Natural killer cell (primary cell): ENCODE measurements around the gene TWF1. TPM values are rescaled to one million over a fixed set of nuclear protein-coding genes. Genes with fewer than 3 reads are reported as not detected.

Experiments used
- ATAC-seq, 3 donors: fragments of 150-1000 bp in 2 of 3; fragments of 200-7000 bp in 1 of 3; cut with Tn5 transposase; 1 replicate in 1 of 3; 2 replicates in 2 of 3; pipeline ENCODE4 v1.10.0; 2021; ENCODE audit warnings: mild to moderate bottlenecking in 2 of 3, moderate library complexity in 2 of 3
- DNase-seq, 2 donors: peaks; one replicate each; pipeline versions ENCODE4 v3.0.0 to v3.0.0-alpha.2; 2013 to 2021; ENCODE audit warnings: mixed read lengths in 1 of 2
- H3K27ac ChIP-seq: one replicate; pipeline ENCODE4 v1.5.1; 2013; ENCODE audit warnings: mild to moderate bottlenecking, low read length
- H3K27me3 ChIP-seq: one replicate; pipeline ENCODE4 v1.6.1; 2013; ENCODE audit warnings: low read length; ENCODE audit not compliant: control insufficient read depth, insufficient read depth
- H3K36me3 ChIP-seq: one replicate; pipeline ENCODE4 v1.6.1; 2013; ENCODE audit warnings: low read length; ENCODE audit not compliant: control insufficient read depth, insufficient read depth
- H3K4me1 ChIP-seq: one replicate; pipeline ENCODE4 v1.6.1; 2013; ENCODE audit warnings: low read length; ENCODE audit not compliant: control insufficient read depth, insufficient read depth
- H3K4me3 ChIP-seq: one replicate; pipeline ENCODE4 v1.5.1; 2013; ENCODE audit warnings: low read length
- H3K9me3 ChIP-seq: one replicate; pipeline ENCODE4 v1.6.1; 2013; ENCODE audit warnings: low read length; ENCODE audit not compliant: control insufficient read depth, insufficient read depth
- H3K27ac Mint-ChIP-seq, 2 donors: one replicate each; pipeline ENCODE4 v1.8.0; 2022; ENCODE audit warnings: mild to moderate bottlenecking in 2 of 2, mixed read lengths in 2 of 2, moderate library complexity in 1 of 2
- H3K27me3 Mint-ChIP-seq, 2 donors: one replicate each; pipeline ENCODE4 v1.8.0; 2022; ENCODE audit warnings: low read depth in 2 of 2, mixed read lengths in 2 of 2
- H3K36me3 Mint-ChIP-seq: one replicate; pipeline ENCODE4 v1.8.0; 2022; ENCODE audit warnings: mixed read lengths
- H3K4me1 Mint-ChIP-seq, 2 donors: one replicate each; pipeline ENCODE4 v1.8.0; 2022; ENCODE audit warnings: mixed read lengths in 2 of 2
- H3K4me3 Mint-ChIP-seq: one replicate; pipeline ENCODE4 v1.8.0; 2022; ENCODE audit warnings: mild to moderate bottlenecking, moderate library complexity, mixed read lengths
- H3K9me3 Mint-ChIP-seq, 2 donors: one replicate each; pipeline ENCODE4 v1.8.0; 2022; ENCODE audit warnings: mixed read lengths in 2 of 2
- WGBS: methylation state at CpG from one replicate; pipeline ENCODE4 v1.1.7; 2013; ENCODE audit warnings: missing lambda C conversion rate; ENCODE audit not compliant: insufficient coverage; 5-methylcytosine and 5-hydroxymethylcytosine counted together
- intact Hi-C: fragments of 100-400 bp; cut with micrococcal nuclease; formaldehyde crosslinking; loops from one replicate; pipeline ENCODE4 v1.14.2; 2022
- total RNA-seq, 4 donors: library from RNA; stranded (reverse); fragments of 120-200 nt in 1 of 4; gene quantifications; one replicate each; pipeline versions ENCODE4 v1.2.3 to v1.2.4, GENCODE V29; 2013 to 2022
- TF ChIP-seq, protein P1 (sequence below): fragments of 200-600 bp; IDR thresholded peaks from one replicate; pipeline ENCODE4 v1.8.0; 2022; ENCODE audit warnings: antibody characterized with exemption

TWF1 gene
- total RNA-seq, 3 donors from 2014 or later (not counting 1 experiment from before 2014, with no cell fraction given) = 68.0 to 75.5 (median 68.1) TPM

DNA sequence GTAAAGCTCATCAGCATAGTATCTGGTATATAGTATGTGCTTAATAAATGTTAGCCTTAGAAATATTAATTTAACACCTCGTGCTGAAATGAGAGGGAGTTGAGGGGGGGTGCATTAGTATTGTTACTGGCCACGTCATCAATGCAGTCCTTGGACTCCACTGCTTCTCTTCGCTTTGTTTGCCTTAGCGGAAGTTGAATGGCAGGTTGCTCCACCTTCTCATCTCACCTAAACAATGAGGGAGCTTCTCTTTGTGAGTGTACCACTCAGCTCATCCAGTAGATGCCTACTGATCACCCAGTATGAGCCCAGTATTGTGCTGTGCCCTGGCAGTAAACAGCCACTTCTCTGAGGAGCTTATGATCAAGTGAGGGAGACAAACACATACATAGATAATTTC lies 34.2 kb upstream of the TWF1 start:
- H3K4me1 ChIP-seq = peaks cover 5% of the 10 kb centered on the region
- no peak for ATAC-seq
- Mint-ChIP-seq H3K4me3 (no peak overlapping the region), H3K36me3 (no peaks in the 10 kb centered on the region), H3K4me1 (peaks cover 11 to 18% of the 10 kb centered on the region in 2 donors), H3K9me3 (no peaks in the 10 kb centered on the region), H3K27ac (no peak overlapping the region), H3K27me3 (no peaks in the 10 kb centered on the region)
- no peaks in the 10 kb centered on the region for H3K9me3 ChIP-seq
- TF ChIP-seq, protein P1, sequence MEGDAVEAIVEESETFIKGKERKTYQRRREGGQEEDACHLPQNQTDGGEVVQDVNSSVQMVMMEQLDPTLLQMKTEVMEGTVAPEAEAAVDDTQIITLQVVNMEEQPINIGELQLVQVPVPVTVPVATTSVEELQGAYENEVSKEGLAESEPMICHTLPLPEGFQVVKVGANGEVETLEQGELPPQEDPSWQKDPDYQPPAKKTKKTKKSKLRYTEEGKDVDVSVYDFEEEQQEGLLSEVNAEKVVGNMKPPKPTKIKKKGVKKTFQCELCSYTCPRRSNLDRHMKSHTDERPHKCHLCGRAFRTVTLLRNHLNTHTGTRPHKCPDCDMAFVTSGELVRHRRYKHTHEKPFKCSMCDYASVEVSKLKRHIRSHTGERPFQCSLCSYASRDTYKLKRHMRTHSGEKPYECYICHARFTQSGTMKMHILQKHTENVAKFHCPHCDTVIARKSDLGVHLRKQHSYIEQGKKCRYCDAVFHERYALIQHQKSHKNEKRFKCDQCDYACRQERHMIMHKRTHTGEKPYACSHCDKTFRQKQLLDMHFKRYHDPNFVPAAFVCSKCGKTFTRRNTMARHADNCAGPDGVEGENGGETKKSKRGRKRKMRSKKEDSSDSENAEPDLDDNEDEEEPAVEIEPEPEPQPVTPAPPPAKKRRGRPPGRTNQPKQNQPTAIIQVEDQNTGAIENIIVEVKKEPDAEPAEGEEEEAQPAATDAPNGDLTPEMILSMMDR = no peak
- DNase-seq = no peak
- no peak overlapping the region for H3K27ac ChIP-seq
- no peaks in the 10 kb centered on the region for H3K27me3 ChIP-seq
- H3K4me3 ChIP-seq = no peak overlapping the region
- intact Hi-C loops = no loop called here
- H3K36me3 ChIP-seq = peaks cover 3% of the 10 kb centered on the region
- WGBS = 100% methylated on average over 4 of the region's 4 CpGs

DNA sequence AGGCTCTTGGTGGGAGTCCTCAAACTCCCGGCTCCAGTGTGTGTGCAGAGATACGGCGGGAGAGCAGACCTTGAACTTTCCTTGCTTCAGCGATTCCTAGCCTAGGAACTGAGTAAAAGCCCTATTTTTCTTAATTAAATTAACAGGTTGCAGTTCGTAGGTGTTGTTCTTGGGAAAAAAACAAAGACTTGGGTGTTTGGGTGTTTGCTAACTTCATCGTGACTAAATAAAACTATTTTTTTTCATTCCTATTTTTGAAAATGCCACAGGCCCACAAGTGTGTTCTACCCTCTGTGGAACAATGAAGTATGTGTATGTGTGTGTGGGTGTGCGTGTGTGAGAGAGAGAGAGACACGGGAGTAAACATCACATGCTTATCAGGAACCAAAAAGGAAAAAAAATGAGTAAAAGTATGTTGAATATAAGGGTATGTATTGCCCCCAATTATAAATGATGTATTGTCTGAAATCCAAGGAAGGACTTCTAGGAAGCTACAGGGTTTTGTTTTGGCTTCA lies 30.4 kb upstream of the TWF1 start:
- no peaks in the 10 kb centered on the region for H3K9me3 ChIP-seq
- intact Hi-C loops = loop anchor here (2.0 kb wide), 2 partner anchors 30 to 78 kb away; partner anchors contain the start of genes IRAK4, PUS7L and TWF1
- Mint-ChIP-seq H3K27ac (peak overlapping the region; percentile 74 to 85), H3K9me3 (no peaks in the 10 kb centered on the region), H3K4me1 (peaks cover 32 to 36% of the 10 kb centered on the region in 2 donors), H3K4me3 (peak overlapping the region; percentile 71), H3K27me3 (no peaks in the 10 kb centered on the region), H3K36me3 (no peaks in the 10 kb centered on the region)
- H3K36me3 ChIP-seq = no peaks in the 10 kb centered on the region
- no peaks in the 10 kb centered on the region for H3K27me3 ChIP-seq
- H3K4me1 ChIP-seq = peaks cover 13% of the 10 kb centered on the region
- peak in 1 of 2 donors; percentile 44 for DNase-seq
- H3K4me3 ChIP-seq = peak overlapping the region; percentile 62
- WGBS = 4% methylated on average over 6 of the region's 8 CpGs
- H3K27ac ChIP-seq = peak overlapping the region; percentile 67
- TF ChIP-seq, protein P1 = no peak
- no peak for ATAC-seq

DNA sequence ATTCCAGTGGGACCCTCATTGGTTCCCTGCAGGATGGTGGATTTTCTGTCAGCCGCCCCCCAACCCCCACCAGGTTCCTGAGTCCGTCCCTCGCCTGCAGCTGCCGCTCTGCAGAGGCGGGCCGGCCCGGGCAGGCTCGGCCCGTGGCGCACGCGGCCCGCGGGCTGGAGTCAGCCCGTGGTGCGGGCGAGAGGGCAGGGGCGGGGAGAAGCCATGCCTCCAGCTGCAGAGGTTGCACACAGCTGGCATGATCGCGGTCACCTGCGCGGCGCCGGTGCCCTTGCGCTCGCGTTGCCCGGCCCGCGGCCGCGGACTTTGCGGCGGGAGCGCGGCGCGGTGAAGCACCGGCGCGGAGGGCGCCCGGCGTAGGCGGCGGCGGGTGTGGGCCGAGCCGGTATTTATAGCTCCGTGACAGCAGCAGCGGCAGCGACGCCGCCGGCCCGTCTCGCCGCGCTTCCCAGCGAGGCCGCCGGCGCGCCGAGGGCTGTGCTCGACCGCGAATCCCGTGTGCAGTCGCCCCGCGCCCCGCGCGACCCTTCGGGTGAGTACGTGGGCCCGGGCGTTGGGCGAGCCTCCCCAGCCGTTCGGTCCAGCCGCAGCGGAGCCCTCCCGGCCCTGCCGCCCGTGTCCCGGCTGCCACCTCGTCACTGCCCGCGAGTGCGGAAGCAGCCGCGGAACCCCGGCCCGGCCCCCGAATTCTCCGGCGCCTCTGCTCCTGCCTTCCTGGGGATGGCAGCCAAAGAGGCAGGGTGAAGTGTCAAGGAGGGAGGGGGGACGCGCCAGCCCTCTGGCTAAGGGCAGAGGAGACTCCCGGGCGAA lies 29.7 kb upstream of the TWF1 start, which contains the start of gene TMEM117:
TSS of gene TMEM117 (plus strand) at position 426 of the 819 bp plus-strand sequence.
- peak; percentile 62 to 73 for DNase-seq
- Histone ChIP-seq H3K4me1 (peaks cover 13% of the 10 kb centered on the region), H3K9me3 (no peaks in the 10 kb centered on the region), H3K36me3 (no peaks in the 10 kb centered on the region), H3K27ac (peak within 1 kb of the TSS; percentile 67), H3K4me3 (peak within 1 kb of the TSS; percentile 62), H3K27me3 (peaks cover 2% of the 10 kb centered on the region)
- Mint-ChIP-seq H3K4me1 (peaks cover 32 to 36% of the 10 kb centered on the region in 2 donors), H3K9me3 (no peaks in the 10 kb centered on the region), H3K36me3 (no peaks in the 10 kb centered on the region), H3K4me3 (peak within 1 kb of the TSS; percentile 81), H3K27me3 (no peaks in the 10 kb centered on the region), H3K27ac (peak within 1 kb of the TSS; percentile 74 to 85)
- under 1% methylated on average over 103 of the region's 103 CpGs for WGBS
- peak; percentile 77 to 85 (median 80) for ATAC-seq
- TF ChIP-seq, protein P1 = no peak
- intact Hi-C loops = loop anchor here (2.0 kb wide), 2 partner anchors 29 to 77 kb away; partner anchors contain the start of genes IRAK4, PUS7L and TWF1
